Measurements from ENCODE around the gene RNF130.
A peak's percentile ranks its signal among the peaks of the same experiment; 100 is the strongest.

RNF130 gene

DNA sequence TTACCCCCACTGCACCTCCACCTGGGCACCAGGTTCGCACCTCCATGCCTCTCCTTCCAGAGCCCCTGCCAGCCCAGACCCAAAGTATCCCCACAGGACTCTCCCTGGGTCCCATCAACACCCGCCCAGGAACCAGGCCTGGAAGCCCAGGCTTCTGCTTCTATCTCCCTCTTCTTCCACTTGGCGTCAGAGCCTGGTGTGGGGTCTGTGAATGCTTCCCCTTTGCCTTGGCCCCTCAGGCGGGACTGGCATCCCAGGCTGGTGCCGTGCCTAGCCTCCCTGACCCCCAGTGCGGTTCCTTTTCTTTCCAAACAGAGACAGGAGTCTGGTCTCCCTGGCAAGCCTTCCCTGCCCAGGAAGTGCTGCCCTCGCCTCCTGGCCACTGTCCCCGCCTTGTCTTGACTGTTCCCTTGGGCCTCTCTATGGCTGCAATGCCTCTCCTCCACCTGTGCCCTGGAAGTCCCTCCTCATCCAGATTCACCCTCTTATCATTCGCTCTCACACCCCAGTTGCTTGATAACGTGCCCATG is 156.1 kb downstream of the RNF130 start:
- H3K23ac ChIP-seq (ENCODE audit: low read depth, low read length, poor library complexity): peak overlapping the region; percentile 29
- no peaks in the 10 kb centered on the region for H3K79me1 ChIP-seq (ENCODE audit: low read depth, low read length)
- no peak overlapping the region for H3K14ac ChIP-seq (ENCODE audit: low read length)
- no peak overlapping the region for H3K4me3 ChIP-seq (ENCODE audit: low read length in 2 of 2)
- peaks cover 2 to 8% of the 10 kb centered on the region in 2 donors for H3K36me3 ChIP-seq (replicated peaks in 1 of 2; ENCODE audit: control insufficient read depth in 2 of 2, insufficient read depth in 2 of 2, low read length in 2 of 2)
- no CpG with 5 or more reads among the region's 10 CpGs for WGBS, 2 donors (ENCODE audit: extremely low coverage in 2 of 2, insufficient read length in 2 of 2, insufficient replicate concordance in 1 of 2)
- peak overlapping the region; percentile 14 for H3K9ac ChIP-seq (ENCODE audit: low read depth, low read length, poor library complexity)
- H2BK15ac ChIP-seq (ENCODE audit: low read length): no peak overlapping the region
- H3K27ac ChIP-seq (replicated peaks; ENCODE audit: low read length): no peak overlapping the region
- peak overlapping the region; percentile 40 for H2AK5ac ChIP-seq (ENCODE audit: low read depth, low read length)
- H2BK120ac ChIP-seq (ENCODE audit: low read depth, low read length): peak overlapping the region; percentile 36
- no peak overlapping the region for H2AFZ ChIP-seq (ENCODE audit: low read length)
- H4K91ac ChIP-seq (ENCODE audit: low read depth, low read length, poor library complexity): no peak overlapping the region
- DNase-seq (ENCODE audit: low spot score): no peak
- no peak overlapping the region for H2BK12ac ChIP-seq (ENCODE audit: low read length)
- H3K4ac ChIP-seq (ENCODE audit: low read length): no peak overlapping the region
- H3K18ac ChIP-seq (ENCODE audit: low read length): peak overlapping the region; percentile 22
- no peak overlapping the region for H3K4me2 ChIP-seq (ENCODE audit: insufficient read depth, low read length, poor library complexity, severe bottlenecking)
- peaks cover 4 to 5% of the 10 kb centered on the region in 2 donors for H3K4me1 ChIP-seq (ENCODE audit: control insufficient read depth in 2 of 2, insufficient read depth in 1 of 2, low read depth in 1 of 2, low read length in 2 of 2)
- H3K27me3 ChIP-seq (ENCODE audit: control insufficient read depth in 3 of 3, insufficient read depth in 3 of 3, low read depth in 1 of 3, low read length in 3 of 3): no peaks in the 10 kb centered on the region
- no peak overlapping the region for H4K8ac ChIP-seq (ENCODE audit: low read depth, low read length)
- no peak overlapping the region for H2BK5ac ChIP-seq (ENCODE audit: low read length)
- no peaks in the 10 kb centered on the region for H3K9me3 ChIP-seq (replicated peaks in 1 of 2; ENCODE audit: control insufficient read depth in 2 of 2, insufficient read depth in 1 of 2, low read depth in 1 of 2, low read length in 2 of 2)

- Histone ChIP-seq H3K14ac (ENCODE audit: low read length) (no peak overlapping the region), H2BK5ac (ENCODE audit: low read length) (no peak overlapping the region), H3K9me3 (replicated peaks in 1 of 2; ENCODE audit: control insufficient read depth in 2 of 2, insufficient read depth in 1 of 2, low read depth in 1 of 2, low read length in 2 of 2) (no peaks in the 10 kb centered on the region), H2BK15ac (ENCODE audit: low read length) (no peak overlapping the region), H2AFZ (ENCODE audit: low read length) (no peak overlapping the region), H3K79me1 (ENCODE audit: low read depth, low read length) (no peaks in the 10 kb centered on the region), H4K91ac (ENCODE audit: low read depth, low read length, poor library complexity) (no peak overlapping the region), H3K4me3 (ENCODE audit: low read length in 2 of 2) (no peak overlapping the region), H2BK12ac (ENCODE audit: low read length) (no peak overlapping the region), H3K36me3 (replicated peaks in 1 of 2; ENCODE audit: control insufficient read depth in 2 of 2, insufficient read depth in 2 of 2, low read length in 2 of 2) (peaks cover 2 to 6% of the 10 kb centered on the region in 2 donors), H2AK5ac (ENCODE audit: low read depth, low read length) (no peak overlapping the region), H3K18ac (ENCODE audit: low read length) (no peak overlapping the region), H3K9ac (ENCODE audit: low read depth, low read length, poor library complexity) (no peak overlapping the region), H2BK120ac (ENCODE audit: low read depth, low read length) (no peak overlapping the region), H3K4ac (ENCODE audit: low read length) (no peak overlapping the region), H3K27me3 (ENCODE audit: control insufficient read depth in 3 of 3, insufficient read depth in 3 of 3, low read depth in 1 of 3, low read length in 3 of 3) (no peaks in the 10 kb centered on the region), H4K8ac (ENCODE audit: low read depth, low read length) (no peak overlapping the region), H3K4me2 (ENCODE audit: insufficient read depth, low read length, poor library complexity, severe bottlenecking) (no peak overlapping the region), H3K4me1 (ENCODE audit: control insufficient read depth in 2 of 2, insufficient read depth in 1 of 2, low read depth in 1 of 2, low read length in 2 of 2) (peaks cover 0 to 5% of the 10 kb centered on the region in 2 donors), H3K23ac (ENCODE audit: low read depth, low read length, poor library complexity) (no peak overlapping the region), H3K27ac (replicated peaks; ENCODE audit: low read length) (no peak overlapping the region)
- no peak for DNase-seq (ENCODE audit: low spot score)
- WGBS, 2 donors (ENCODE audit: extremely low coverage in 2 of 2, insufficient read length in 2 of 2, insufficient replicate concordance in 1 of 2): no CpG with 5 or more reads among the region's 8 CpGs
Observed at GRCh38 chr5:179914032-179914755, 157.4 kb downstream of the RNF130 start.

DNA sequence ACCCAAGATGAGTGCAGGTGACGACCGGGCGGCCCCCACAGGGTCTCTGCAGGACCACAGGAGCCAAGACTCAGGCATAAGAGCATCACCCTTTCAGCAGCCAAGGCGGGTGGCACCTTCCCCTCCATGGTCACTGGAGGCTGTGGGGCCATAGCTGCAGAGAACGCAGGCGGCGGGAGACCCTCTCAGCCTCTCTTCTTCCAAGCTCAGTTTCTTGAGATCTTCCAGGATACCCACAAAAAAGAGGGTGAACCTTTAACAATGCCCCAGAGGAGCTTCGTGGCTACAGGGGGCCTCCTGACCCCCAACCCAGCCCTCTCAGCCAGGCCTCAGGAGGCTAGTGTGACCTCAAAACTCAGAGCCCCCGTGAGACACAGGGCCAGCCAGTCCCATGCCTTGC is 158.1 kb downstream of the RNF130 start:
- Histone ChIP-seq H3K27ac (replicated peaks; ENCODE audit: low read length) (no peak overlapping the region), H3K4me3 (ENCODE audit: low read length in 2 of 2) (no peak overlapping the region)
- WGBS, 2 donors (ENCODE audit: extremely low coverage in 2 of 2, insufficient read length in 2 of 2, insufficient replicate concordance in 1 of 2): no CpG with 5 or more reads among the region's 9 CpGs

DNA sequence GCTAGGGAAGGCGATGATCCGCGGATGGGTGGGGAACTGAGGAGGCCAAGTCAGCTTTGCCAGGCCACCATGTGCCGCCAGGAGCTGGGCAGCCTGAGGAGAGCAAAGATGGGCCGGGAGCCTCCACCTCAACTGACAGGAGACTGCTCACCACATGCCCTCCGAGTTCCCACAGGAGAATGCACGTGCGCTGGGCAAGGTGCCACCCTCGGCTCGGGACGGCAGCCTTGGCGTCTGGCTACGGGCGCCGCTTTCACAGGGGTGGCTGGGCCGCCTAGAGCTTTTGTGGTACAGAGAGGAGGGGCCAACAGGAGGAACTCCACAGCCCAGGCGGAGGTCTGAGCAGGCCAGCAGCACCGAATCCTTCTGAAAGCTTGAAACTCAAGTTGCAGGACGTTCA is 158.6 kb downstream of the RNF130 start:
- no peak overlapping the region for H2BK15ac ChIP-seq (ENCODE audit: low read length)
- H3K4me3 ChIP-seq (ENCODE audit: low read length in 2 of 2): no peak overlapping the region
- no peak overlapping the region for H4K91ac ChIP-seq (ENCODE audit: low read depth, low read length, poor library complexity)
- no peak overlapping the region for H2AFZ ChIP-seq (ENCODE audit: low read length)
- H3K23ac ChIP-seq (ENCODE audit: low read depth, low read length, poor library complexity): no peak overlapping the region
- H3K18ac ChIP-seq (ENCODE audit: low read length): peak overlapping the region; percentile 60
- no peaks in the 10 kb centered on the region for H3K36me3 ChIP-seq (replicated peaks in 1 of 2; ENCODE audit: control insufficient read depth in 2 of 2, insufficient read depth in 2 of 2, low read length in 2 of 2)
- H4K8ac ChIP-seq (ENCODE audit: low read depth, low read length): no peak overlapping the region
- no peaks in the 10 kb centered on the region for H3K27me3 ChIP-seq (ENCODE audit: control insufficient read depth in 3 of 3, insufficient read depth in 3 of 3, low read depth in 1 of 3, low read length in 3 of 3)
- H2BK12ac ChIP-seq (ENCODE audit: low read length): no peak overlapping the region
- no peak overlapping the region for H2BK120ac ChIP-seq (ENCODE audit: low read depth, low read length)
- H2BK5ac ChIP-seq (ENCODE audit: low read length): no peak overlapping the region
- H3K4me2 ChIP-seq (ENCODE audit: insufficient read depth, low read length, poor library complexity, severe bottlenecking): no peak overlapping the region
- no peak overlapping the region for H3K27ac ChIP-seq (replicated peaks; ENCODE audit: low read length)
- H3K9ac ChIP-seq (ENCODE audit: low read depth, low read length, poor library complexity): peak overlapping the region; percentile 12
- no peaks in the 10 kb centered on the region for H3K9me3 ChIP-seq (replicated peaks in 1 of 2; ENCODE audit: control insufficient read depth in 2 of 2, insufficient read depth in 1 of 2, low read depth in 1 of 2, low read length in 2 of 2)
- DNase-seq (ENCODE audit: low spot score): no peak
- no peak overlapping the region for H2AK5ac ChIP-seq (ENCODE audit: low read depth, low read length)
- H3K79me1 ChIP-seq (ENCODE audit: low read depth, low read length): no peaks in the 10 kb centered on the region
- H3K4ac ChIP-seq (ENCODE audit: low read length): no peak overlapping the region
- H3K14ac ChIP-seq (ENCODE audit: low read length): no peak overlapping the region
- no CpG with 5 or more reads among the region's 19 CpGs for WGBS, 2 donors (ENCODE audit: extremely low coverage in 2 of 2, insufficient read length in 2 of 2, insufficient replicate concordance in 1 of 2)
- peaks cover 0 to 5% of the 10 kb centered on the region in 2 donors for H3K4me1 ChIP-seq (ENCODE audit: control insufficient read depth in 2 of 2, insufficient read depth in 1 of 2, low read depth in 1 of 2, low read length in 2 of 2)

More for the DNA sequence above, 158.1 kb downstream of the RNF130 start:
- no peak overlapping the region for H3K18ac ChIP-seq (ENCODE audit: low read length)
- H3K4ac ChIP-seq (ENCODE audit: low read length): no peak overlapping the region
- H2AFZ ChIP-seq (ENCODE audit: low read length): no peak overlapping the region
- H3K36me3 ChIP-seq (replicated peaks in 1 of 2; ENCODE audit: control insufficient read depth in 2 of 2, insufficient read depth in 2 of 2, low read length in 2 of 2): no peaks in the 10 kb centered on the region
- DNase-seq (ENCODE audit: low spot score): no peak
- H3K23ac ChIP-seq (ENCODE audit: low read depth, low read length, poor library complexity): no peak overlapping the region
- no peak overlapping the region for H2BK120ac ChIP-seq (ENCODE audit: low read depth, low read length)
- H3K14ac ChIP-seq (ENCODE audit: low read length): no peak overlapping the region
- peaks cover 0 to 5% of the 10 kb centered on the region in 2 donors for H3K4me1 ChIP-seq (ENCODE audit: control insufficient read depth in 2 of 2, insufficient read depth in 1 of 2, low read depth in 1 of 2, low read length in 2 of 2)
- no peak overlapping the region for H2BK5ac ChIP-seq (ENCODE audit: low read length)
- no peak overlapping the region for H2BK15ac ChIP-seq (ENCODE audit: low read length)
- H3K27me3 ChIP-seq (ENCODE audit: control insufficient read depth in 3 of 3, insufficient read depth in 3 of 3, low read depth in 1 of 3, low read length in 3 of 3): no peaks in the 10 kb centered on the region
- H3K4me2 ChIP-seq (ENCODE audit: insufficient read depth, low read length, poor library complexity, severe bottlenecking): no peak overlapping the region
- H3K9me3 ChIP-seq (replicated peaks in 1 of 2; ENCODE audit: control insufficient read depth in 2 of 2, insufficient read depth in 1 of 2, low read depth in 1 of 2, low read length in 2 of 2): no peaks in the 10 kb centered on the region
- no peak overlapping the region for H2BK12ac ChIP-seq (ENCODE audit: low read length)
- no peak overlapping the region for H3K9ac ChIP-seq (ENCODE audit: low read depth, low read length, poor library complexity)
- H3K79me1 ChIP-seq (ENCODE audit: low read depth, low read length): no peaks in the 10 kb centered on the region
- no peak overlapping the region for H4K8ac ChIP-seq (ENCODE audit: low read depth, low read length)
- no peak overlapping the region for H2AK5ac ChIP-seq (ENCODE audit: low read depth, low read length)
- H4K91ac ChIP-seq (ENCODE audit: low read depth, low read length, poor library complexity): no peak overlapping the region
